IMR-90 (cell line): ENCODE results near the gene PPM1F. TPM values are rescaled to one million over a fixed set of nuclear protein-coding genes. Genes with fewer than 3 reads are reported as not detected.

ENCODE experiments used
- ATAC-seq: fragments of 200-7000 bp; cut with Tn5 transposase; 2 replicates; pipeline ENCODE4 v1.9.1; 2020; ENCODE audit warnings: low read depth, mild to moderate bottlenecking, moderate library complexity
- BruUV-seq: library from RNA; stranded (reverse); fragments of 400-500 nt; replicated peaks from 2 replicates; lab custom pipeline; 2021; lab: Mats Ljungman, UMichigan
- CTCF ChIA-PET: fragments of 300-600 bp; formaldehyde crosslinking; extraction: SDS; loops from one replicate; lab custom pipeline; 2021; ENCODE audit warnings: antibody characterized with exemption; lab: Yijun Ruan, JAX
- POLR2A ChIA-PET: fragments of 300-600 bp; sonication (Branson Sonifier 250); formaldehyde crosslinking; loops from one replicate; lab custom pipeline; 2022; ENCODE audit warnings: antibody characterized with exemption; ENCODE audit not compliant: unreplicated experiment; lab: Charles Lee
- DNase-seq: peaks from one replicate; pipeline ENCODE4 v3.0.0; 2013
- H2AFZ ChIP-seq: replicated peaks from 2 replicates; pipeline ENCODE3; 2013; ENCODE audit warnings: low read length, mild to moderate bottlenecking; ENCODE audit not compliant: poor library complexity
- H2AK5ac ChIP-seq: 2 replicates; pipeline ENCODE4 v1.6.1; 2013; ENCODE audit warnings: low read depth, low read length, inconsistent platforms
- H2AK9ac ChIP-seq: replicated peaks from 2 replicates; pipeline ENCODE3; 2013; ENCODE audit warnings: mild to moderate bottlenecking, low read depth, low read length, moderate library complexity; ENCODE audit not compliant: poor library complexity
- H2BK120ac ChIP-seq: 2 replicates; pipeline ENCODE4 v1.6.1; 2013; ENCODE audit warnings: low read depth, low read length, inconsistent platforms
- H2BK15ac ChIP-seq: 3 replicates; pipeline ENCODE4 v1.6.1; 2013; ENCODE audit warnings: low read depth, low read length, inconsistent platforms
- H2BK20ac ChIP-seq: 2 replicates; pipeline ENCODE4 v1.6.1; 2013; ENCODE audit warnings: low read depth, mild to moderate bottlenecking, inconsistent platforms, low read length, moderate library complexity
- H2BK5ac ChIP-seq: 2 replicates; pipeline ENCODE4 v1.6.1; 2013; ENCODE audit warnings: mild to moderate bottlenecking, low read depth, low read length, inconsistent platforms; ENCODE audit not compliant: poor library complexity, severe bottlenecking
- H3K14ac ChIP-seq: replicated peaks from 2 replicates; pipeline ENCODE4 v1.6.1; 2013; ENCODE audit warnings: low read depth, low read length, inconsistent platforms
- H3K18ac ChIP-seq: 2 replicates; pipeline ENCODE4 v1.6.1; 2013; ENCODE audit warnings: low read depth, low read length, control low read depth
- H3K23ac ChIP-seq: 2 replicates; pipeline ENCODE4 v1.6.1; 2013; ENCODE audit warnings: low read depth, low read length, inconsistent platforms
- H3K27ac ChIP-seq: 2 replicates; pipeline ENCODE4 v1.5.1; 2013; ENCODE audit warnings: mild to moderate bottlenecking, control low read depth, low read length; ENCODE audit not compliant: insufficient read depth
- H3K27me3 ChIP-seq: 2 replicates; pipeline ENCODE4 v1.6.1; 2013; ENCODE audit warnings: low read length; ENCODE audit not compliant: control insufficient read depth, insufficient read depth
- H3K36me3 ChIP-seq: 2 replicates; pipeline ENCODE4 v1.6.1; 2013; ENCODE audit warnings: low read length, mixed read lengths; ENCODE audit not compliant: control insufficient read depth, insufficient read depth
- H3K4ac ChIP-seq: 2 replicates; pipeline ENCODE4 v1.6.1; 2013; ENCODE audit warnings: low read depth, low read length, inconsistent platforms
- H3K4me1 ChIP-seq: 2 replicates; pipeline ENCODE4 v1.6.1; 2013; ENCODE audit warnings: low read length, mixed read lengths; ENCODE audit not compliant: control insufficient read depth, insufficient read depth
- H3K4me2 ChIP-seq: 2 replicates; pipeline ENCODE4 v1.6.1; 2013; ENCODE audit warnings: low read depth, mild to moderate bottlenecking, control low read depth, low read length, moderate library complexity
- H3K4me3 ChIP-seq: 2 replicates; pipeline ENCODE4 v1.5.1; 2013; ENCODE audit warnings: low read depth, mild to moderate bottlenecking, control low read depth, low read length, moderate library complexity; ENCODE audit not compliant: insufficient read depth
- H3K56ac ChIP-seq: 2 replicates; pipeline ENCODE4 v1.6.1; 2013; ENCODE audit warnings: low read length, inconsistent platforms; ENCODE audit not compliant: insufficient read depth; ENCODE audit errors: extremely low read depth
- H3K79me1 ChIP-seq, 2 experiments: 2 replicates each; pipeline ENCODE4 v1.6.1; 2013; ENCODE audit warnings: low read length in 2 of 2, inconsistent platforms in 1 of 2, low read depth in 1 of 2
- H3K9ac ChIP-seq: 2 replicates; pipeline ENCODE4 v1.6.1; 2013; ENCODE audit warnings: low read depth, low read length, control low read depth
- H3K9me1 ChIP-seq: 2 replicates; pipeline ENCODE4 v1.6.1; 2013; ENCODE audit warnings: low read length, inconsistent platforms; ENCODE audit not compliant: insufficient read depth
- H3K9me3 ChIP-seq: 2 replicates; pipeline ENCODE4 v1.6.1; 2013; ENCODE audit warnings: low read length; ENCODE audit not compliant: control insufficient read depth, insufficient read depth
- H4K20me1 ChIP-seq: 2 replicates; pipeline ENCODE4 v1.6.1; 2013; ENCODE audit warnings: low read length, inconsistent platforms; ENCODE audit not compliant: insufficient read depth
- H4K5ac ChIP-seq: 2 replicates; pipeline ENCODE4 v1.6.1; 2013; ENCODE audit warnings: mild to moderate bottlenecking, low read depth, low read length, control low read depth
- H4K8ac ChIP-seq, 2 experiments: 2 replicates each; pipeline ENCODE4 v1.6.1; 2013; ENCODE audit warnings: low read depth in 2 of 2, low read length in 2 of 2, control low read depth in 1 of 2, inconsistent platforms in 1 of 2
- H4K91ac ChIP-seq: 2 replicates; pipeline ENCODE4 v1.6.1; 2013; ENCODE audit warnings: low read depth, low read length, inconsistent platforms; ENCODE audit not compliant: insufficient read depth
- CEBPB ChIP-seq: IDR thresholded peaks from 2 replicates; pipeline ENCODE4 v1.6.1; 2012; ENCODE audit warnings: low read depth, low read length, improper control_type of control experiment
- CHD1 ChIP-seq: IDR thresholded peaks from 2 replicates; pipeline ENCODE4 v1.6.1; 2012; ENCODE audit warnings: low read depth, low read length, improper control_type of control experiment
- CTCF ChIP-seq: conservative IDR thresholded peaks from 2 replicates; pipeline ENCODE4 v1.5.1; 2012; ENCODE audit warnings: mild to moderate bottlenecking, low read depth, low read length, improper control_type of control experiment
- ELK1 ChIP-seq: fragments of 150-350 bp; IDR thresholded peaks from 2 replicates; pipeline ENCODE4 v1.6.1; 2016; ENCODE audit warnings: low read depth, mild to moderate bottlenecking, low read length, moderate library complexity, borderline replicate concordance
- FOS ChIP-seq: fragments of 150-350 bp; IDR thresholded peaks from 2 replicates; pipeline ENCODE4 v1.6.1; 2016; ENCODE audit warnings: low read depth, low read length
- MAFK ChIP-seq: IDR thresholded peaks from 2 replicates; pipeline ENCODE4 v1.6.1; 2012; ENCODE audit warnings: low read depth, low read length, improper control_type of control experiment
- MAZ ChIP-seq: IDR thresholded peaks from 2 replicates; pipeline ENCODE4 v1.6.1; 2012; ENCODE audit warnings: low read depth, mild to moderate bottlenecking, low read length, improper control_type of control experiment, moderate library complexity, borderline replicate concordance
- MXI1 ChIP-seq: IDR thresholded peaks from 2 replicates; pipeline ENCODE4 v1.6.1; 2012; ENCODE audit warnings: low read depth, mild to moderate bottlenecking, low read length, moderate library complexity, borderline replicate concordance
- NFE2L2 ChIP-seq: fragments of 150-350 bp; IDR thresholded peaks from 2 replicates; pipeline ENCODE4 v1.6.1; 2016; ENCODE audit warnings: low read depth, mild to moderate bottlenecking, low read length
- POLR2A ChIP-seq: IDR thresholded peaks from 2 replicates; pipeline ENCODE4 v1.6.1; 2012; ENCODE audit warnings: mild to moderate bottlenecking, low read depth, low read length
- RAD21 ChIP-seq: IDR thresholded peaks from 2 replicates; pipeline ENCODE4 v1.6.1; 2012; ENCODE audit warnings: low read length, improper control_type of control experiment
- RCOR1 ChIP-seq: IDR thresholded peaks from 2 replicates; pipeline ENCODE4 v1.6.1; 2012; ENCODE audit warnings: mild to moderate bottlenecking, low read length, improper control_type of control experiment; ENCODE audit not compliant: insufficient replicate concordance
- RFX5 ChIP-seq: IDR thresholded peaks from 2 replicates; pipeline ENCODE4 v1.8.0; 2012; ENCODE audit warnings: low read depth, mild to moderate bottlenecking, low read length, moderate library complexity
- USF2 ChIP-seq: fragments of 150-350 bp; IDR thresholded peaks from 2 replicates; pipeline ENCODE4 v1.6.1; 2017; ENCODE audit warnings: mild to moderate bottlenecking, antibody characterized with exemption, low read length, low read depth
- WGBS, 2 experiments: methylation state at CpG; one replicate each; pipeline versions ENCODE4 v1.1.5 to v1.1.7; 2013; ENCODE audit warnings: missing lambda C conversion rate in 2 of 2; ENCODE audit not compliant: insufficient read length in 1 of 2; ENCODE audit errors: extremely low coverage in 2 of 2; 5-methylcytosine and 5-hydroxymethylcytosine counted together
- dilution Hi-C: fragments of 300-500 bp; cut with HindIII; formaldehyde crosslinking; loops from one replicate; pipeline ENCODE4 v1.14.3; 2018; ENCODE audit warnings: low sequenced_read_pairs; ENCODE audit not compliant: unreplicated experiment
- in situ Hi-C: fragments of 300-500 bp; cut with MboI; formaldehyde crosslinking; loops from 3 replicates; pipeline ENCODE4 v1.14.3; 2019; ENCODE audit warnings: low sequenced_read_pairs, inconsistent platforms, mixed read lengths
- intact Hi-C: fragments of 100-400 bp; cut with micrococcal nuclease; formaldehyde crosslinking; loops from 2 replicates; pipeline ENCODE4 v1.10.0; 2022
- polyA plus RNA-seq, 3 experiments: library from polyadenylated mRNA; depleted of rRNA; stranded (reverse); fragments of >200 nt; gene quantifications; 2 replicates each; pipeline ENCODE4 v1.2.3, GENCODE V29; 2012; ENCODE audit warnings: low replicate concordance in 1 of 3
- total RNA-seq: library from RNA; depleted of rRNA; stranded (reverse); fragments of >200 nt; gene quantifications from 2 replicates; pipeline ENCODE4 v1.2.3, GENCODE V29; 2012

The PPM1F gene
- total and polyA plus RNA-seq, 2 of the 4 experiments (the other 2 are of a cell fraction): 20.8 to 30.3 TPM

GRCh38 chr22:21944871-21945270 is 7.8 kb downstream of the PPM1F start:
- in situ Hi-C loops: no loop called here
- H3K36me3 ChIP-seq: peaks cover 22% of the 10 kb centered on the region

More at GRCh38 chr22:21944871-21945270, 7.8 kb downstream of the PPM1F start:
- no peak overlapping the region for H2AFZ ChIP-seq
- H2BK5ac ChIP-seq: no peak overlapping the region
- 0 out of 2 replicates have a peak overlapping the region, but pooled peaks have one; percentile 5 for H4K91ac ChIP-seq
- no peak overlapping the region for H2AK9ac ChIP-seq
- no peak overlapping the region for H2BK15ac ChIP-seq
- no TSS peak for BruUV-seq
- no peak overlapping the region for H3K9ac ChIP-seq
- H3K4me1 ChIP-seq: peaks cover 25% of the 10 kb centered on the region
- ATAC-seq (no peak), DNase-seq (no peak)
- H3K18ac ChIP-seq: no peak overlapping the region
- no peak overlapping the region for H2BK120ac ChIP-seq
- peaks cover 6% of the 10 kb centered on the region; the same call in 1 of the 2 replicates for H4K20me1 ChIP-seq
- no peak overlapping the region for H3K56ac ChIP-seq
- no peak overlapping the region for H3K27ac ChIP-seq
- H3K4me3 ChIP-seq: no peak overlapping the region
- H3K4me2 ChIP-seq: no peak overlapping the region
- H4K8ac ChIP-seq: no peak overlapping the region
- H2BK20ac ChIP-seq: no peak overlapping the region
- POLR2A ChIA-PET: no interaction called here
- H3K14ac ChIP-seq: no peak overlapping the region
- dilution Hi-C loops (no loop called here), intact Hi-C loops (no loop called here)
- no peaks in the 10 kb centered on the region for H3K9me3 ChIP-seq
- 87% methylated on average over 3 of the region's 7 CpGs; no CpG with 5 or more reads in 1 of the 2 experiments for WGBS, 2 experiments
- TF ChIP-seq RFX5 (no peak), POLR2A (no peak), RAD21 (no peak), NFE2L2 (no peak), RCOR1 (no peak), MAZ (no peak), CTCF (no peak), MAFK (no peak), MXI1 (no peak), ELK1 (no peak), FOS (no peak), USF2 (no peak), CHD1 (no peak), CEBPB (no peak)
- H3K4ac ChIP-seq: 0 out of 2 replicates have a peak overlapping the region, but pooled peaks have one; percentile 19
- no peaks in the 10 kb centered on the region for H3K27me3 ChIP-seq
- no peak overlapping the region for H3K23ac ChIP-seq
- H3K79me1 ChIP-seq: peaks cover 33 to 92% of the 10 kb centered on the region in 2 experiments
- CTCF ChIA-PET: no interaction called here
- peaks cover 36% of the 10 kb centered on the region for H3K9me1 ChIP-seq
- no peak overlapping the region for H4K5ac ChIP-seq
- H2AK5ac ChIP-seq: peak overlapping the region; percentile 61; the same call in 1 of the 2 replicates
